Fibroblast of lung (primary cell): ENCODE results near the gene ADAMTS17. TPM values are rescaled to one million over a fixed set of nuclear protein-coding genes. Genes with fewer than 3 reads are reported as not detected.
"Not testable (repeated sequence)": the region's sequence is repeated elsewhere in the genome, so short reads cannot be mapped to it uniquely, and the experiment has no call there.

ENCODE experiments used
- DNase-seq, 2 donors: peaks; one replicate each; pipeline versions ENCODE4 v3.0.0 to v3.0.0-alpha.2; 2010; ENCODE audit warnings: low read depth in 2 of 2
- H2AFZ ChIP-seq: 2 replicates; pipeline ENCODE4 v1.5.1; 2012; ENCODE audit warnings: low read length, control low read depth, inconsistent platforms
- H3K27ac ChIP-seq: 2 replicates; pipeline ENCODE4 v1.5.1; 2011; ENCODE audit warnings: low read length, control low read depth; ENCODE audit not compliant: insufficient read depth
- H3K27me3 ChIP-seq: 2 replicates; pipeline ENCODE4 v1.5.1; 2011; ENCODE audit warnings: mild to moderate bottlenecking, low read length; ENCODE audit not compliant: control insufficient read depth, insufficient read depth
- H3K36me3 ChIP-seq: 2 replicates; pipeline ENCODE4 v1.5.1; 2011; ENCODE audit warnings: low read length; ENCODE audit not compliant: control insufficient read depth, insufficient read depth
- H3K4me1 ChIP-seq: 2 replicates; pipeline ENCODE4 v1.5.1; 2011; ENCODE audit warnings: low read length; ENCODE audit not compliant: control insufficient read depth, insufficient read depth; ENCODE audit errors: extremely low read depth
- H3K4me2 ChIP-seq: 2 replicates; pipeline ENCODE4 v1.5.1; 2011; ENCODE audit warnings: low read length, control low read depth; ENCODE audit not compliant: insufficient read depth; ENCODE audit errors: extremely low read depth
- H3K4me3 ChIP-seq, 4 experiments: fragments of 200-600 bp in 1 of 4; sonication (generic) in 1 of 4; replicated peaks in 1 of 4; 2 replicates each; pipeline ENCODE4 v1.5.1; 2011 to 2016; ENCODE audit warnings: low read length in 4 of 4, low read depth in 3 of 4, mild to moderate bottlenecking in 3 of 4, control low read depth in 2 of 4, inconsistent platforms in 1 of 4, mixed read lengths in 1 of 4; ENCODE audit not compliant: insufficient read depth in 1 of 4; ENCODE audit errors: control extremely low read depth in 1 of 4
- H3K79me2 ChIP-seq: 2 replicates; pipeline ENCODE4 v1.5.1; 2012; ENCODE audit warnings: mild to moderate bottlenecking, low read length, inconsistent platforms; ENCODE audit not compliant: control insufficient read depth, insufficient read depth
- H3K9ac ChIP-seq: 2 replicates; pipeline ENCODE4 v1.5.1; 2011; ENCODE audit warnings: mild to moderate bottlenecking, low read length, control low read depth; ENCODE audit not compliant: insufficient read depth
- H3K9me3 ChIP-seq: 2 replicates; pipeline ENCODE4 v1.5.1; 2012; ENCODE audit warnings: low read depth, low read length; ENCODE audit not compliant: control insufficient read depth, insufficient read depth
- H4K20me1 ChIP-seq: 2 replicates; pipeline ENCODE4 v1.5.1; 2011; ENCODE audit warnings: low read length; ENCODE audit not compliant: control insufficient read depth, insufficient read depth; ENCODE audit errors: extremely low read depth
- CTCF ChIP-seq, 2 donors: IDR thresholded peaks in 1 of 2; conservative IDR thresholded peaks in 1 of 2; 1 replicate in 1 of 2; 2 replicates in 1 of 2; pipeline ENCODE4 v1.5.1; 2011 to 2012; ENCODE audit warnings: low read length in 2 of 2, control low read depth in 1 of 2, inconsistent platforms in 1 of 2, low read depth in 1 of 2, mild to moderate bottlenecking in 1 of 2
- EZH2 ChIP-seq: IDR thresholded peaks from 2 replicates; pipeline ENCODE4 v1.5.1; 2012; ENCODE audit warnings: low read length, control low read depth, mild to moderate bottlenecking; ENCODE audit errors: missing control alignments
- polyA plus RNA-seq, 2 donors: library from polyadenylated mRNA; depleted of rRNA in 1 of 2; stranded (reverse) in 1 of 2; unstranded in 1 of 2; fragments of >200 nt; gene quantifications; 2 replicates each; pipeline ENCODE4 v1.2.1, GENCODE V29; 2011 to 2012; ENCODE audit warnings: missing spikeins in 1 of 2
- total RNA-seq: library from RNA; depleted of rRNA; stranded (reverse); fragments of >200 nt; gene quantifications from 2 replicates; pipeline ENCODE4 v1.2.1, GENCODE V29; 2014

ADAMTS17 gene
- total and polyA plus RNA-seq, 2 donors (not counting 1 experiment from before 2014, with no cell fraction given), result 0.09 to 0.17 TPM

GRCh38 chr15:100340721-100341238, 995 bp downstream of the ADAMTS17 start:
- H3K27me3 ChIP-seq, result no peaks in the 10 kb centered on the region
- H2AFZ ChIP-seq, result no peak overlapping the region
- no peaks in the 10 kb centered on the region for H4K20me1 ChIP-seq
- no peak overlapping the region for H3K4me2 ChIP-seq
- DNase-seq, result no peak
- H3K4me1 ChIP-seq, result no peaks in the 10 kb centered on the region
- no peak overlapping the region for H3K9ac ChIP-seq
- no peak overlapping the region for H3K27ac ChIP-seq
- TF ChIP-seq CTCF (conservative IDR thresholded peaks at IDR 0.05 in 1 of 2, IDR thresholded peaks at IDR 0.05 in 1 of 2; ENCODE audit: low read depth in 1 of 2, low read length in 2 of 2), result no peak
- no peak overlapping the region for H3K4me3 ChIP-seq
- H3K79me2 ChIP-seq, result no peaks in the 10 kb centered on the region
- H3K36me3 ChIP-seq, result no peaks in the 10 kb centered on the region
- no peaks in the 10 kb centered on the region for H3K9me3 ChIP-seq

- Histone ChIP-seq H3K79me2 (no peaks in the 10 kb centered on the region), H3K27me3 (no peaks in the 10 kb centered on the region), H3K9ac (no peak overlapping the region), H2AFZ (no peak overlapping the region), H3K27ac (no peak overlapping the region), H3K9me3 (no peaks in the 10 kb centered on the region), H3K4me1 (no peaks in the 10 kb centered on the region), H4K20me1 (no peaks in the 10 kb centered on the region), H3K4me2 (no peak overlapping the region), H3K36me3 (no peaks in the 10 kb centered on the region), H3K4me3 (no peak overlapping the region)
- TF ChIP-seq CTCF (conservative IDR thresholded peaks at IDR 0.05 in 1 of 2, IDR thresholded peaks at IDR 0.05 in 1 of 2; ENCODE audit: low read depth in 1 of 2, low read length in 2 of 2), result no peak
- TF ChIP-seq EZH2, result no peak
- DNase-seq, result no peak
Measured at GRCh38 chr15:100339999-100340398, 1.8 kb downstream of the ADAMTS17 start.

GRCh38 chr15:100339451-100339850, 2.3 kb downstream of the ADAMTS17 start:
- not testable (repeated sequence) for H3K4me2 ChIP-seq, H3K27me3 ChIP-seq, H3K4me3 ChIP-seq, DNase-seq, H3K79me2 ChIP-seq, H3K27ac ChIP-seq, H3K4me1 ChIP-seq, H3K9me3 ChIP-seq, H2AFZ ChIP-seq, H3K36me3 ChIP-seq, H3K9ac ChIP-seq, H4K20me1 ChIP-seq
